Coronary artery (tissue), 2 donors: ENCODE results near the gene FRMD7.

Experiments used
- DNase-seq: peaks from one replicate; pipeline ENCODE4 v3.0.0-alpha.2; 2017; ENCODE audit warnings: low spot score
- H3K27ac ChIP-seq, 2 donors: fragments of 200-600 bp; sonication (generic); one replicate each; pipeline ENCODE4 v1.5.1; 2016 to 2019
- H3K4me3 ChIP-seq: fragments of 200-600 bp; sonication (generic); 2 replicates; pipeline ENCODE4 v1.5.1; 2016; ENCODE audit warnings: mild to moderate bottlenecking, moderate library complexity
- TF ChIP-seq, protein P1 (sequence below): fragments of 200-600 bp; sonication (generic); IDR thresholded peaks from one replicate; pipeline ENCODE4 v1.5.1; 2019; ENCODE audit warnings: antibody characterized with exemption

The FRMD7 gene

DNA sequence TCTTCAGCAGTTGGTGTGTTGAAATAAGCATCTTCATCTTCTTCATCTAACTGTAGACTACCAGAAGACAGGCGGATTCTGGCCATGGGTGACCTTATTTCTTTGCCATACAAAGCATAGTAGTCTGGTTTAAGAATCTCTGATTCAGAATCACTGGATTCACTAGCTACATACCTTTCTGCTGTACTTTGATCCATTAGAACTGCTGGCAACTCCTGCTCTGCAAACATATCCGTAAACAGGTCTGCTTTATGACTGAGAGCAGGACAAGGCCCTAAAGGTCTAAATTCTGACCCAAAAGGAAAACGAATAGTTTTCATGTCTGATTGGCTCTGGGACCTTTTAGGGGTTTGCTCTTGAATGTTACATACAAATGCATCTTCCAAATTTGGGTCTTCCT lies 49.9 kb downstream of the FRMD7 start:
- Histone ChIP-seq H3K4me3 (no peak overlapping the region), H3K27ac (no peak overlapping the region)
- TF ChIP-seq, protein P1, sequence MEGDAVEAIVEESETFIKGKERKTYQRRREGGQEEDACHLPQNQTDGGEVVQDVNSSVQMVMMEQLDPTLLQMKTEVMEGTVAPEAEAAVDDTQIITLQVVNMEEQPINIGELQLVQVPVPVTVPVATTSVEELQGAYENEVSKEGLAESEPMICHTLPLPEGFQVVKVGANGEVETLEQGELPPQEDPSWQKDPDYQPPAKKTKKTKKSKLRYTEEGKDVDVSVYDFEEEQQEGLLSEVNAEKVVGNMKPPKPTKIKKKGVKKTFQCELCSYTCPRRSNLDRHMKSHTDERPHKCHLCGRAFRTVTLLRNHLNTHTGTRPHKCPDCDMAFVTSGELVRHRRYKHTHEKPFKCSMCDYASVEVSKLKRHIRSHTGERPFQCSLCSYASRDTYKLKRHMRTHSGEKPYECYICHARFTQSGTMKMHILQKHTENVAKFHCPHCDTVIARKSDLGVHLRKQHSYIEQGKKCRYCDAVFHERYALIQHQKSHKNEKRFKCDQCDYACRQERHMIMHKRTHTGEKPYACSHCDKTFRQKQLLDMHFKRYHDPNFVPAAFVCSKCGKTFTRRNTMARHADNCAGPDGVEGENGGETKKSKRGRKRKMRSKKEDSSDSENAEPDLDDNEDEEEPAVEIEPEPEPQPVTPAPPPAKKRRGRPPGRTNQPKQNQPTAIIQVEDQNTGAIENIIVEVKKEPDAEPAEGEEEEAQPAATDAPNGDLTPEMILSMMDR, result no peak
- no peak for DNase-seq

DNA sequence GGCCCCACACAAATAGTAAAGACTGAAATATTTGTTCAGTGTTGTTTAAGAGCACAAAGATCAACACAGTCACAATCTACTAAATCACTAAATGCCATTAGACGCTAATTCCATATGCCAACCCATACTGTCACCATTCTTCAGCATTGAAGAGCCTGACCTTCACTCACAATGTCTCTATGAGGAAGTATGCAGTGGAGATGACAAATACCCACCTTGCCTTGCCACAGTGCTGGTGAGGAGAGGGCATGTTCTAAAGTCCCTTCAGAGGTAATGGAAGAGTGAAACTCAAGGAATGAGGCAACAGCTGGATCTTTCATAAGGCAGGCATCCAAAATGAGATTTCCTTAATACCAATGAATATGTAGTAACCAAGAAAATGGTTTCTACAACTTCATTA lies 50.4 kb downstream of the FRMD7 start:
- H3K4me3 ChIP-seq, result no peak overlapping the region
- no peak overlapping the region for H3K27ac ChIP-seq
- TF ChIP-seq, protein P1, result no peak
- DNase-seq, result no peak

DNA sequence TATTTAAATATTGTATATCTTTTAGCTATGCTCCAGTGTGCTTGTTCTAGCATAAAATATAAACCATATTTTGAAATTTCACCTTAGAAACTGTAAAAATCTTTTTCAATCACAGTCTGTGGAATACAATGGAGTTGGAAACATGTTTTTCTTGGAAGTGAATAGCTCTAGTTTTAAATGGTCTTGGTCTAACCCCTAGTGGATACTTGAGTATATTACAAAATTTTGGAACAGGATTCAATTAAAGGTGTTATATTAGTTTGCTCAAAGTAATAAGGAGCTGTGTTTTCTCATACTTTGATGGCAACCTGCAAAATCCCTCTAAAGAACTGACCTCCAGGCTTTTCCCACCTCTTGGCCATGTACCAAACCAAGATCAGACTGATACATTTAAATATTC lies 56.6 kb downstream of the FRMD7 start:
- Histone ChIP-seq H3K4me3 (no peak overlapping the region), H3K27ac (no peak overlapping the region)
- TF ChIP-seq, protein P1, result no peak
- no peak for DNase-seq

DNA sequence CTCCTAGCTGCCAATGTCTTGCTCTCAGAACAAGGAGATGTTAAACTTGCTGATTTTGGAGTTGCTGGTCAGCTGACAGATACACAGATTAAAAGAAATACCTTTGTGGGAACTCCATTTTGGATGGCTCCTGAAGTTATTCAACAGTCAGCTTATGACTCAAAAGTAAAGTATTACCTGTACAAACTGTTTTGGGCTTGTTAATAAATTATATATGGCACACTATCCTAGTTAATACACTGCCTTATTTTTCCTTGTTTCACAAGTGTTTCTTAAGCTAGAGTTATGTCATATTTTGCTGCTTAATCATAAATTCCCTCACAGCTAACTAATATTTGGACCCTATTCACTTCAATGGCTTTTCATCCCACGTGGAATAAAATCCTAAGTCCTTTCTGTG lies 59.4 kb downstream of the FRMD7 start:
- Histone ChIP-seq H3K27ac (no peak overlapping the region), H3K4me3 (no peak overlapping the region)
- TF ChIP-seq, protein P1, result no peak
- DNase-seq, result no peak

DNA sequence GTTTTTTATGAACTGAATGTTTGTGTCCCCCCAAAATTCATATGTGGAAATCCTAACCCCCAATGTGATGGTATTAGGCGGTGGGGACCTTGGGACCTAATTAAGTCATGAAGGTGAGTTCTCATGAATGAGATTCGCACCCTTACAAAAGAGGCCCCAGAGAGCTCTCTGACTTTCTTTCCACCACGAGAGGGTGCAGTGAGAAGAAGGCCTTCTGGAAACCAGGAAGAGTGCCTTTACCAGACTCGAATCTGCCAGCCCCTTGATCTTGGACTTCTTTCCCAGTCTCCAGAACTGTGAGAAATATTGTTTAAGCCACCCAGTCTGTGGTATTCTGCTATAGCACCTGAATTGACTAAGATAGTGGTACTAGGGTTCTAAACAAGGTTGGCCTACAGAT lies 64.0 kb downstream of the FRMD7 start:
- Histone ChIP-seq H3K27ac (no peak overlapping the region), H3K4me3 (no peak overlapping the region)
- no peak for DNase-seq
- TF ChIP-seq, protein P1, result no peak

DNA sequence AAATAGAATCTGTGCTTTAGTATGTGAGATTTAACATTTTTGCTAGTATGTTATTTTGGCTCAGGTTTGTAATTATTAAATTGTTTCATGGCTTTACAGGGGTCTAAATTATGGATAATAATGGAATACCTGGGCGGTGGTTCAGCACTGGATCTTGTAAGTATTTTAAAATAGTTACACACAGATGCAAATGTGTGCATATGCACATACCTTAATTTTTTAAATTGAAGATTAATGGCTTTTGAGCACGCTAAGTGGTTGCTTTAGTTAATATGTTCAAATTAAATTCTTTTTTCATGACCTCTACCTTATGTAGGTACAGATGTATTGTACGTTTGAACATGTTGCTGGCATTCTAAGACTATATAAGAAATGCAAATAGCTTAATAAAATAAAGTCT lies 64.5 kb downstream of the FRMD7 start:
- H3K4me3 ChIP-seq, result no peak overlapping the region
- H3K27ac ChIP-seq, result no peak overlapping the region
- TF ChIP-seq, protein P1, result no peak
- no peak for DNase-seq

DNA sequence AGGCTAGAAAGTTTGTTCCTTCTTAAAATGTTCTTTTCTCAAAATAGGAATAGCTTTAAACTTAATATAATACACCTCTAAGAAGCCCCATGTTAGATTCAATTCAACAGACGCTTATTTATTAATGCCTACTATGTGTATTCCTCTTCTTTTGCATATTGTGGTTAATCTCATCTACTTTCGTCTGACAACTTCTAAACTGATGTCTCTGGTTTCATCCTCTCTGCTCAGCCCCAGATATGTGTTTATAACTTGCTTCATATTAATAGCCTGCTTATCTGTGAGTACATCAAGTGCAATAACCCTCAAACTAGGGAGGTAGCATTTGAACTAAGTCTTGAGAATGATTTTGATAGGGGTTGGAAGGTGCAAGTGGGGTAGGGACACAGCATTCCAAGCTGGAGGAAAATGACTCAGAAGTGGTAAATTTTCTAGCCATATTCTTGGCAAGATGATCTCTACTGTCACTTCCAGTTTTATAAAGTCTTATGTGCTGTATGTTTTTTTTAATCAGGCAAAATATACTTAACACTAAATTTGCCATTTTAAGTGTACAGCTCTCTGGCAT lies 67.8 kb downstream of the FRMD7 start:
- TF ChIP-seq, protein P1, result no peak
- no peak overlapping the region for H3K27ac ChIP-seq
- DNase-seq, result no peak
- H3K4me3 ChIP-seq, result no peak overlapping the region
